Mucosa of descending colon (tissue), 3 donors: ENCODE data around the gene COMMD8. TPM values are rescaled to one million over a fixed set of nuclear protein-coding genes. Genes with fewer than 3 reads are reported as not detected.
"Not testable (repeated sequence)": the region's sequence is repeated elsewhere in the genome, so short reads cannot be mapped to it uniquely, and the experiment has no call there.

Experiments
- ATAC-seq: fragments of 200-7000 bp; cut with Tn5 transposase; one replicate; pipeline ENCODE4 v1.9.1; 2020; ENCODE audit warnings: mild to moderate bottlenecking, moderate library complexity
- DNase-seq, 3 donors: peaks; one replicate each; pipeline ENCODE4 v3.0.0-alpha.2; 2020
- H3K36me3 ChIP-seq: fragments of 200-600 bp; one replicate; pipeline ENCODE4 v1.8.0; 2021; ENCODE audit warnings: low read depth, mild to moderate bottlenecking
- H3K4me1 ChIP-seq: fragments of 200-600 bp; one replicate; pipeline ENCODE4 v1.8.0; 2021; ENCODE audit warnings: low read depth, mild to moderate bottlenecking
- H3K4me3 ChIP-seq: fragments of 200-600 bp; one replicate; pipeline ENCODE4 v1.8.0; 2021; ENCODE audit warnings: mild to moderate bottlenecking
- H3K9me3 ChIP-seq: fragments of 200-600 bp; one replicate; pipeline ENCODE4 v1.8.0; 2021; ENCODE audit warnings: mild to moderate bottlenecking
- CTCF ChIP-seq: fragments of 200-600 bp; IDR thresholded peaks from one replicate; pipeline ENCODE4 v1.8.0; 2022; ENCODE audit warnings: antibody characterized with exemption, mild to moderate bottlenecking
- intact Hi-C, 2 donors: fragments of 100-400 bp; cut with DNase I in 1 of 2; cut with micrococcal nuclease in 1 of 2; formaldehyde crosslinking; loops; one replicate each; pipeline versions ENCODE4 v1.11.0 to v1.11.1; 2022; cut with DNase I, micrococcal nuclease
- total RNA-seq, 3 donors: library from RNA; stranded (reverse); fragmentation: NEBNext Ultra II Directional in 2 of 3; extraction: Animal tissue kit (Norgen Biotek cat#: 25700) in 2 of 3; gene quantifications; one replicate each; pipeline versions ENCODE4 v1.2.1 to v1.2.4, GENCODE V29; 2021 to 2023
- donor health status: DM: no; HTN: no; CAD: no; lungs with moderate emphysema.
- donor health status: DM: no; HTN: no; CAD: no.
- donor health status: DM: no; HTN: yes; CAD: no.

Gene COMMD8
- total RNA-seq, 3 donors from 2014 or later = 11.3 to 16.4 (median 14.5) TPM

- no peak for ATAC-seq
- Histone ChIP-seq H3K4me1 (peaks cover 7% of the 10 kb centered on the region), H3K36me3 (no peaks in the 10 kb centered on the region), H3K4me3 (no peak overlapping the region), H3K9me3 (no peaks in the 10 kb centered on the region)
- intact Hi-C loops = no loop called here
- no peak for DNase-seq
- no peak for TF ChIP-seq CTCF
Observed at GRCh38 chr4:47488706-47489105, 25.2 kb upstream of the COMMD8 start.

- DNase-seq, H3K4me1 ChIP-seq, H3K36me3 ChIP-seq, H3K9me3 ChIP-seq, H3K4me3 ChIP-seq, ATAC-seq, intact Hi-C loops: not testable (repeated sequence)
Observed at GRCh38 chr4:47486727-47487126, 23.2 kb upstream of the COMMD8 start.

GRCh38 chr4:47486231-47486673 is 22.8 kb upstream of the COMMD8 start:
- ATAC-seq (no peak), DNase-seq (no peak)
- Histone ChIP-seq H3K36me3 (no peaks in the 10 kb centered on the region), H3K4me3 (no peak overlapping the region), H3K9me3 (no peaks in the 10 kb centered on the region), H3K4me1 (peaks cover 7% of the 10 kb centered on the region)
- intact Hi-C loops = no loop called here
- TF ChIP-seq CTCF = no peak

- DNase-seq = no peak
- TF ChIP-seq CTCF = no peak
- intact Hi-C loops = no loop called here
- ATAC-seq = peak; percentile 10
- Histone ChIP-seq H3K4me3 (peak overlapping the region; percentile 38), H3K36me3 (no peaks in the 10 kb centered on the region), H3K4me1 (peaks cover 7% of the 10 kb centered on the region), H3K9me3 (no peaks in the 10 kb centered on the region)
Observed at GRCh38 chr4:47485768-47486167, 22.3 kb upstream of the COMMD8 start.

GRCh38 chr4:47485047-47485692 is 21.7 kb upstream of the COMMD8 start, which contains the start of gene ATP10D:
Gene ATP10D, plus strand, starts transcription at chr4:47485275. Its CDS starts 27,266 bp downstream, at chr4:47512541.
- H3K4me1 ChIP-seq = peaks cover 7% of the 10 kb centered on the region
- ATAC-seq (peak; percentile 100), DNase-seq (peak; percentile 97)
- intact Hi-C loops = no loop called here
- H3K9me3 ChIP-seq = no peaks in the 10 kb centered on the region
- H3K36me3 ChIP-seq = no peaks in the 10 kb centered on the region
- peak within 1 kb of the TSS; percentile 38 for H3K4me3 ChIP-seq
- TF ChIP-seq CTCF = no peak

- no peak for TF ChIP-seq CTCF
- ATAC-seq = no peak
- intact Hi-C loops = no loop called here
Observed at GRCh38 chr4:47484168-47484567, 20.7 kb upstream of the COMMD8 start.

More at GRCh38 chr4:47484168-47484567, 20.7 kb upstream of the COMMD8 start:
- DNase-seq = no peak
- Histone ChIP-seq H3K4me3 (no peak overlapping the region), H3K36me3 (no peaks in the 10 kb centered on the region), H3K4me1 (peaks cover 7% of the 10 kb centered on the region), H3K9me3 (no peaks in the 10 kb centered on the region)
